Fibroblast of peridontal ligament (primary cell): ENCODE data around the gene SYDE2.
"Not testable (repeated sequence)": the region's sequence is repeated elsewhere in the genome, so short reads cannot be mapped to it uniquely, and the experiment has no call there.

Source experiments
- DNase-seq: peaks from one replicate; pipeline ENCODE4 v3.0.0-alpha.2; 2010; ENCODE audit errors: extremely low read depth

SYDE2 gene

GRCh38 chr1:85172684-85173337 is 28.0 kb downstream of the SYDE2 start:
- no peak for DNase-seq

DNA sequence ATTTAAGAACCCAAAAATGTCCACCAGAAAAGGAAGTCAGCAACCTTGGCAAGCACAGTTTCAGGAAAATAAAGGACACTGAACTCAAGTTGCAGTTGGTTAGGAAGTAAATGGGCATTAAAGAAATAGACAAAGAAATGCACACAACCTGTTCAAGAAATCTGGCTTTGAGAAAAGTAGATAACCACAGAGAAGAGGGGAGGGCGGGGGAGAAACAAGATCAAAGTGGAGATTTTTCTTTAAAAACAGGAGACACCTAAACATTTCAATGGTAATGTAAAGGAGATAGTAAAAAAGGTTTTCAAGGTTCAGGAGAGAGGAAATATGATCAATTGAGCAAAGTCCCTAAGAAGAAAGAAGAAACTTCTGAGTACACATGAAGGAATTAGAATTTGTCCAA is 29.1 kb downstream of the SYDE2 start:
- DNase-seq = no peak

DNA sequence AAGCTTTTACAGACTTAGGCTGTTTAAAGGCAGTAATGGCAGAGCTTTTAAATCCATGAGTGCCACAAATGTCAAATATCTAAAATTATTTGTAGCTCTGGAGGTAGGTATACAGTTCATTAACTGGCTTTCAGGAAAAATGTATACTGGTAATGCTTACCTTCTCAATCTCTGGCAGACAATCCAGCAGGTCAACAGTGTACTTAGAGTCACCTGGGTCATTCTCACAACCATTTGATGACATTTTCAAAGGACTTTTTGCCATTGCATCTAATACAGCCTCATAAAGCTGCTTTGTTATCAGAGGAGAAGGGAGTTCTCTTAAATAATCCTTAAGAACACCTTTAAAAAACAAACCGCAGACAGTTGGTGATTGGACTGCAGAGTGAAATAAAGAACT is 31.9 kb downstream of the SYDE2 start:
- DNase-seq = no peak

- DNase-seq = no peak
These were observed 34.5 kb downstream of the SYDE2 start for GRCh38 chr1:85166351-85166750.

DNA sequence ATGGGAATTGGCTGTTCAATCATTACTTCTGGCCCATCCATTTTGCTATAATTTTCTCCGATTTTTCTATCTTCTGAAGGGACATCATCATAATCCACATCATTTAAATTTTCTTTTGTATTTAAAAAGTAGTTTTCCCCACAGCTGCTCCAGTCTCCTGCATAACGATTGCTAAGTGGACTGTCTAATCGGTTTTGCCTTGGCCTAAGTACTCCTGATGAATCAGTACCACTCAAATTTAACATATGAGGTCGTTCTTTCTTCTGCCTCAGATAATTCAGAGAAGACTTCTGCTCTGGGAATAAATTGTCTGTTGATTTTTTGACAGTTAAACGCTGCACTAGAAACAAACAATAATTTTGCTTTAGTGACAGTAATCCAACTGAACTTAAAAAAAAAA is 41.9 kb downstream of the SYDE2 start:
- no peak for DNase-seq

- no peak for DNase-seq
These were observed 43.4 kb downstream of the SYDE2 start for GRCh38 chr1:85157436-85157835.

GRCh38 chr1:85153149-85153891 is 47.5 kb downstream of the SYDE2 start:
- DNase-seq = no peak

DNA sequence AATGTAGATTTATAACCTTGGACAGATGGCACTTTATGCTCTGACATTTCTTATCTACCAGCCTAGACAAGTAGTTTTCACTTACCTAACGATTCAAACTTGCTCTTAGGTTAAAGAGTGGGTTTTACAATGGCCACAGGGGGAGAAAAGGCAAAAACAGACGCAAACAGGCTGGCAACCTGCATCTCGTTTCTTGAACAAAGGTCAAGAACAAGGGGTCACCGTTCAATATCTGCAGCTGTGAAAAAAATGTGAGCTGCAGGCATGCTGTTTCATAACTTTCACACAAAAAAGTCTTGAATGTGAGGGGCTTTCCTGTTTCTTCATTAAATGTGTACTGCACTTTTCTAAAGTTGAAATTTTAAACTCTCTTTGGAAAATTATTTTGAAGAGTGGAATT is 49.4 kb downstream of the SYDE2 start:
- DNase-seq = no peak

DNA sequence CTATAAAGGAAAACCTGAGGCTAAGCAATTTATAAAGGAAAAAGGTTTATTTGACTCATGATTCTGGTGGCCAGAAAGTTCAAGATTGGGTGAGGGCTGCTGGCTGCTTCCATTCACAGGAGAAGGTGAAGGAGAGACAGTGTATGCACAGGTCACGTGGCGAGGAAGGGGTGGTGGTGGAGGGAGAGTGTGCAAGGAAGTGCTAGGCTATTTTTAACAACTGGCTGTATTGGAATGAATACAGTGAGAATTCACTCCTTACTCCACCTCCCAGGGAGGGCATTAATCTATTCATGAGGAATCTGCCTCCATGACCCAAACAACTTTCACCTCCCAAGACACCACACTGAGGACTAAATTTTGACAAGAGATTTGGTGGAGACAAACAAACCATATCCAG is 51.0 kb downstream of the SYDE2 start:
- no peak for DNase-seq

DNA sequence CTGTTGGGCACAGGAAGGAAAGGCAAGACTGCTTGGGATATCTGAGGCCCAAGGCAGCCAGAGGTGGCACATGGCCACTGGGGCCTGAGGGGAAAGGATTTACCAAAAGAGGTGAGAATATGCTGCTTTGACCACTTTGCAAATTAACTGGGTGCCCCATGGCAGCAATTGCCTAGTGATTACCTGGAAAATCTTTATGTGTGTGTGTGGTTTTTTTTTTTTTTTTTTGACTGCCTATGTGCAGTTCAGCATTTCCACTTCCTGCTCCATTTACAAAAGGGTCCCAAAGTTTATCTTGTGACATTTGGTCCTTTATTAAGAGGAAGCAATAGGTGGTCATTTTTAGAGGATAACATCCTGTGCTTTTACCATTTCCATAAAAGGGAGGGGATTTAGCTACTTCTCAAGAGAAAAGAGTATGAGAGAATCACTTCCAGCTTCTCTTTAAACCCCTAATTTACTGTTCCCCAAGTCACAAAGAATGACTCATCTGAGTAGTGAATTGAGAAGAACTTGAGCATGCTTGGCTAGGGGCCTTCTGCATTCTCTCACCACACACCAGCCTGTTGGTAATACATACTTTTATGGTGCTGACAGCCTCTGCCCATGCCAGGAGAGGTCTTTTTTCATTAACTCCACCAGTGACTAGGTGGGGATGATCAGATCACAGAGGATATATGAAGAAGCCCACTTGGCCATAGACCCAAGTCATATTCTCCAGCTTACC is 52.1 kb downstream of the SYDE2 start:
- peak; percentile 76 for DNase-seq

DNA sequence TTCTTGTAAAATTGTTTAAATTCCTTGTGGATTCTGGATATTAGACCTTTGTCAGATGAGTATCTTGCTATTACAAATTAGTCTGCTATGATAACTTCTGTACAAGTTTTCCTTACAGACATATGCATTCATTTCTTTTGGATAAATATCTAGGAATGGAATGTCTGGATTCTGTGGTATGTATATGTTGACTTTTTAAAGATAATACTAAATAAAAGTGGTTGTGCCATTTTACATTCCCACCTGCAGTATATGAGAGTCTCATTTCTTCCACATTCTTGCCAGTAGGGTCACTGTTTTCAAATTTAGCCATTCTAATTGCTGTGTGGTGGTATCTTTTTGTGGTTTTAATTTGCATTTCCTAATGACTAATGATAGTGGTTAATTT is 53.9 kb downstream of the SYDE2 start:
- peak; percentile 15 for DNase-seq

- DNase-seq = not testable (repeated sequence)
These were observed 54.4 kb downstream of the SYDE2 start for GRCh38 chr1:85146298-85146971.

DNA sequence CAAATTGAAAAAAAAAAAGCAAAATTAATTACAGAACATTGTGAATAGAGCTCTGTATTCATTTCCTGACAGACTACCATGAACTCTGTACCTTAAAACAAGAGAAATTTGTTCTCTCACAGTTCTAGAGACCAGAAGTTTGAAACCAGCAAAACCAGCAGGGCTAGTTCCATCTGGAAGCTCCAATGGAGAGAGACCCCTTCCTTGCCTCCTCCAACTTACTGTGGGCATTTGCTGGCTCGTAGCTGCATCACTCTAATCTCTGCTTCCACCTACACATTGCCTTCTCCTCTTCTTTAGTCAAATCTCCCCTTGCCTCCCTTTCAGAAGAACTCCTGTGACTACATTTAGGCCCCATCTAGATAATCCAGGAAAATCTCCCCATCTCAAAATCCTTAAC is 56.5 kb downstream of the SYDE2 start:
- DNase-seq = no peak

- no peak for DNase-seq
These were observed 58.1 kb downstream of the SYDE2 start for GRCh38 chr1:85142753-85143152.

DNA sequence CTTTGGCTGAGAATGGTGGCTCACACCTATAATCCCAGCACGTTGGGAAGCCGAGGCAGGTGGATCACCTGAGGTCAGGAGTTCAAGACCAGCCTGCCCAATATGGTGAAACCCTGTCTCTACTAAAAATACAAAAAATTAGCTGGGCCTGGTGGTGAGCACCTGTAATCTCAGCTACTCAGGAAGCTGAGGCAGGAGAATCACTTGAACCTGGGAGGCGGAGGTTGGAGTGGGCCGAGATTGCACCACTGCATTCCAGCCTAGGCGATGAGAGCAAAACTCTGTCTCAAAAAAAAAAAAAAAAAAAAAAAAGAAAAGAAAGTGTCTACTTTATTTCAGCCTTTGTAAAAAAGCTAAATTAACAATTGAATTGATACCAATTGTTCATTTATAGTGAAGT is 62.4 kb downstream of the SYDE2 start:
- DNase-seq = not testable (repeated sequence)

DNA sequence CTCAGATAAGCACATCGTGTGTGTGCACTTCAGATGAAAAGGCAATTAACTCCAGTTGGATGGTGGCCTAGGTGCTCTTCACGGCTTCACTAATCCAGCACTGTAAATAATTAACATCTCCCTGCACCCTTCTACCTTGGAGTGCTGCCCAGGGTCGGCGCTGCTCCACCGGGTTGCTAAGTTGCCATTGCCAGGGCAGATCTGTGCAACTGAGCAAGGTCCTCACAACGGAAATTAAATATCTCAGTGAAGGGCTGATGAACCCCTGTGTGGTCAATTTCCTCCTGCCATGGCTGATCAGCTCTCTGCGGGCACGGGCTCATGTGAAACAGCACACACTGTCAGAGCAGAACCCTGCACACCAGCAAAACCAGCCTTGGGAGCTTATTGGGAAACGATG is 63.2 kb downstream of the SYDE2 start:
- no peak for DNase-seq

- no peak for DNase-seq
These were observed 65.4 kb downstream of the SYDE2 start for GRCh38 chr1:85135392-85135798.

- peak; percentile 71 for DNase-seq
These were observed 66.0 kb downstream of the SYDE2 start for GRCh38 chr1:85134583-85135391.

DNA sequence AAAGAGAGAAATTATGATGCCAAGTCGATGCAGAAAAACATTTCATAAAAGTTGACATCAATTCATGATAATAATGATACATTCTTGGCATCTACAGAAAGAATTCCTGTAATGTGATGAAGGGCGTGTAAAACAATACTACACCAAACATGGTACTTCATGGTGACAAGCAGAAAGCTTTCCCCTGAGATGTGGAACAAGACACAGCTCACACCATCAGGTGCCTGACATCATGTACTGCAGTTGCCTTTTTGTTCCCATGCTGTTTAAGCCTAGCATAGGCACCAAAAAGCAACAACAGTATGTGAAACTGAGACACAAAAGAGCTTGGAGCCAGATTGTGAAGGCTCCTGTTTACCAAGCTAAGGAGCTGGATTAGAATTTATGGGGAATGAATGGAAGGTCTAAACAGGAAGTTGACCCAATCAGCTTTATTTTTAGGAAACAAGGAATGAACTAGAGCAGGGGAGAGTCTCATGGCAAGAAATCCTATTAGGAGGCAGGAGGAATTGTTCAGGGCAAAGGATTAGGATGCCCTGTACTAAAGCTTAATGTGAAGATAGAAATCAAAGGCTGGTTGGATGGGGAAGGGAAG is 67.2 kb downstream of the SYDE2 start:
- DNase-seq = no peak

DNA sequence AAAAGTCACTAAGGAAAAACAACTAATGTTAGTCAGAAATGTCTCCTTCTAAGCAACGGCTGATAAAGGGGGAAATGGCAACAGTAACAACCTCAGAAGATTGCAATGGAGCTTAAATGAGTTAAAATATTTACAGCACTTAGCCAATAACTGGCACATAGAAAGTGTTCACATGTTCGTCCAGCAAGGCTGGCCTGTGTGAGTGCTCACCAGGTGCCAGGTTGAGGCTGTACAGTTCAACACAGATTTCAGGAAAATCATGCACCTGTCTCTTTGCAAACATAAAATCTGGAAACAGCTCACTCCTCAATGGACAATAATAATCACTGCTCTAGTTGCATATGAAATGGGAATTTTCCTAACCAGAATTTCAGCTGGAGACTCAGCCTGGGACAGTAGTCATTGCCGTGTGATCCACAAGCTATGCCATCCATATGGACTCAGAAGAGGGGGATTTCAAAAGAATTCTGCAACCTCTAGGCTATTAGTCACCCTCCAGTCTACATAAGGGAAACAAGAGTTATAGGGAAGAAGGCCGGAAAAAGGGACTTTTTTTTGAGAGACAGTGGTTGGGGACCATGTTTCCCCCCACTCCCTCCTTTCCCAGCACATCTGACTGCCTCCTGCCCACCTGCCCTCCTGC is 68.6 kb downstream of the SYDE2 start:
- no peak for DNase-seq

GRCh38 chr1:85128316-85128715 is 72.5 kb downstream of the SYDE2 start:
- DNase-seq = peak; percentile 94
